Brain microvascular endothelial cell (primary cell): ENCODE data around the gene RRM2.
A peak's percentile ranks its signal among the peaks of the same experiment; 100 is the strongest.

Source experiments
- DNase-seq: peaks from one replicate; pipeline ENCODE4 v3.0.0-alpha.2; 2020
- H3K27ac ChIP-seq: fragments of 250-450 bp; sonication (Bioruptor Pico); 2 replicates; pipeline ENCODE4 v1.5.1; 2020; ENCODE audit warnings: mild to moderate bottlenecking, moderate library complexity
- H3K27me3 ChIP-seq: fragments of 250-450 bp; sonication (Bioruptor Pico); replicated peaks from 2 replicates; pipeline ENCODE4 v1.5.1; 2020; ENCODE audit warnings: mild to moderate bottlenecking
- H3K36me3 ChIP-seq: fragments of 250-450 bp; sonication (Bioruptor Pico); replicated peaks from 2 replicates; pipeline ENCODE4 v1.5.1; 2020; ENCODE audit warnings: mild to moderate bottlenecking
- H3K4me3 ChIP-seq: 2 replicates; pipeline ENCODE4 v1.5.1; 2011; ENCODE audit warnings: low read depth, mild to moderate bottlenecking, control low read depth, low read length, moderate library complexity
- in situ Hi-C: cut with HindIII; loops from 2 replicates; pipeline ENCODE4 v1.10.0; 2017; ENCODE audit warnings: low sequenced_read_pairs, low pct_ligation_motif_present
- TF ChIP-seq, protein P1 (sequence below): IDR thresholded peaks from 2 replicates; pipeline ENCODE4 v1.5.1; 2011; ENCODE audit warnings: low read depth, mild to moderate bottlenecking, moderate library complexity, low read length, control low read depth, inconsistent platforms; ENCODE audit errors: missing control alignments

The RRM2 gene

DNA sequence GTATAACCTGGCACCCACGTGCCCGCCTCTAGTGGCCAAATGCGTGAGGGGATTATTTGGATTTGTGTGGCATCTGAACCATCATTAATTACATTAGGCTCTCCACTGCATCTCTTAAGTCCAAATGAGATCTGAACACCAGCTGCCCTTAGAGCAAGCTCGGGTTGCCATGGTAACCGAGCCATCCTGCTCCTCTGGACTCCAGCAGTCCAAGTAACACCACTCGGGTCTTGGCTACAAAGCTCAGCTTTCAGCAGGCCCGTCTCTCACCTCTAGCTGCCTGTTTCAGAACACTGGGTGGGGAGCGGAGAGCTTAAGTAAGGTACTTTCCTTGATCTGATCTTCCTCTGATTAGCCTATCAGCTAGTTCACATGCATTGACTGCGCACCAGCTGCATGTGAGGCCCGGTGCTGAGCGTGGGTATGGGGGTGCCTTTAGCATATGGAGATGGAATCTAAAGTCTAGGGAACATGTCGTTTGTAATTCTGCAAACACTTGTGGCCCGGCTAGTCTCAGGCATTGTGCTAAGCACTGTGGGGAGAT, 28.2 kb upstream of the RRM2 start:
- peaks cover 25% of the 10 kb centered on the region for H3K27me3 ChIP-seq

DNA sequence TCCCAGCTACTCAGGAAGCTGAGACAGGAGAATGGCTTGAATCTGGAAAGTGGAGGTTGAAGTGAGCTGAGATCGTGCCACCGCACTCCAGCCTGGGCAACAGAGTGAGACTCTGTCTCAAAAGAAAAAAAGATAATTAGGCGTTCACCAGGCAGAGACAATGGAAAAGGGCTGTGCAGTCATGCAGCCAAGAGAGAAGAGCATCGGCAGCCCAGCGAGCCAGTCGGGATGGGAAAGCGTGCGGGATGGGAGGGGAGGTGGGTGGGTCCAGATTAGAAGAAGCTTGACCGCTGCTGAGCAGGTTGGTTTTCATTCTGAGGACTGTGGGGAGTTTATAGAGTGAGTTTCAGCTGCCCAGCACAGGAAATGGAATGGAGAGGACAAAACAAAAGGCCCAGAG, 27.4 kb upstream of the RRM2 start:
- in situ Hi-C loops: no loop called here
- TF ChIP-seq, protein P1, sequence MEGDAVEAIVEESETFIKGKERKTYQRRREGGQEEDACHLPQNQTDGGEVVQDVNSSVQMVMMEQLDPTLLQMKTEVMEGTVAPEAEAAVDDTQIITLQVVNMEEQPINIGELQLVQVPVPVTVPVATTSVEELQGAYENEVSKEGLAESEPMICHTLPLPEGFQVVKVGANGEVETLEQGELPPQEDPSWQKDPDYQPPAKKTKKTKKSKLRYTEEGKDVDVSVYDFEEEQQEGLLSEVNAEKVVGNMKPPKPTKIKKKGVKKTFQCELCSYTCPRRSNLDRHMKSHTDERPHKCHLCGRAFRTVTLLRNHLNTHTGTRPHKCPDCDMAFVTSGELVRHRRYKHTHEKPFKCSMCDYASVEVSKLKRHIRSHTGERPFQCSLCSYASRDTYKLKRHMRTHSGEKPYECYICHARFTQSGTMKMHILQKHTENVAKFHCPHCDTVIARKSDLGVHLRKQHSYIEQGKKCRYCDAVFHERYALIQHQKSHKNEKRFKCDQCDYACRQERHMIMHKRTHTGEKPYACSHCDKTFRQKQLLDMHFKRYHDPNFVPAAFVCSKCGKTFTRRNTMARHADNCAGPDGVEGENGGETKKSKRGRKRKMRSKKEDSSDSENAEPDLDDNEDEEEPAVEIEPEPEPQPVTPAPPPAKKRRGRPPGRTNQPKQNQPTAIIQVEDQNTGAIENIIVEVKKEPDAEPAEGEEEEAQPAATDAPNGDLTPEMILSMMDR: no peak
- no peak overlapping the region for H3K27ac ChIP-seq
- H3K4me3 ChIP-seq: no peak overlapping the region
- peaks cover 17% of the 10 kb centered on the region for H3K27me3 ChIP-seq
- DNase-seq: no peak
- no peaks in the 10 kb centered on the region for H3K36me3 ChIP-seq

More for the DNA sequence above, 28.2 kb upstream of the RRM2 start:
- TF ChIP-seq, protein P1: no peak
- no peaks in the 10 kb centered on the region for H3K36me3 ChIP-seq
- DNase-seq: no peak
- in situ Hi-C loops: no loop called here
- no peak overlapping the region for H3K27ac ChIP-seq
- no peak overlapping the region for H3K4me3 ChIP-seq

DNA sequence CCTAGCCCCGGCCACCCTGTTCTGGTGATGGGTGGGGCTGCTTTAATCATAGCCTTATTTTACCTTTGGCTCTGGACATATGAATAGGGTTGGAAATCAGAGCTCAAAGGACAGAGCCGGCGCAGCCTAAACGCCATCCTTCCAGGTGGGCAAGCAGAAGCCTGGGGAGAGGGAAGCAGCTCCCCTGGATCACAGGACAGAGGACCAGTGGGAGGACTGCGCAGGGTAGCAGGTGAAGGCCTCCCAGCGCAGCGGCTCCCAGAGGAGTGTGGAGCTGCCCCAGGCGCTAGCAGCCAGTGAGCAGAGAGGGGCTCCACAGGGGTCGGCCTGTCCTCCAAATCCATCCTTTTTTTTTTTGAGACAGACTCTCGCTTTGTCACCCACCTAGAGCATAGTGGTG, 25.9 kb upstream of the RRM2 start:
- Histone ChIP-seq H3K27ac (no peak overlapping the region), H3K36me3 (no peaks in the 10 kb centered on the region), H3K27me3 (peaks cover 7% of the 10 kb centered on the region), H3K4me3 (no peak overlapping the region)
- in situ Hi-C loops: no loop called here
- TF ChIP-seq, protein P1: no peak
- DNase-seq: no peak

DNA sequence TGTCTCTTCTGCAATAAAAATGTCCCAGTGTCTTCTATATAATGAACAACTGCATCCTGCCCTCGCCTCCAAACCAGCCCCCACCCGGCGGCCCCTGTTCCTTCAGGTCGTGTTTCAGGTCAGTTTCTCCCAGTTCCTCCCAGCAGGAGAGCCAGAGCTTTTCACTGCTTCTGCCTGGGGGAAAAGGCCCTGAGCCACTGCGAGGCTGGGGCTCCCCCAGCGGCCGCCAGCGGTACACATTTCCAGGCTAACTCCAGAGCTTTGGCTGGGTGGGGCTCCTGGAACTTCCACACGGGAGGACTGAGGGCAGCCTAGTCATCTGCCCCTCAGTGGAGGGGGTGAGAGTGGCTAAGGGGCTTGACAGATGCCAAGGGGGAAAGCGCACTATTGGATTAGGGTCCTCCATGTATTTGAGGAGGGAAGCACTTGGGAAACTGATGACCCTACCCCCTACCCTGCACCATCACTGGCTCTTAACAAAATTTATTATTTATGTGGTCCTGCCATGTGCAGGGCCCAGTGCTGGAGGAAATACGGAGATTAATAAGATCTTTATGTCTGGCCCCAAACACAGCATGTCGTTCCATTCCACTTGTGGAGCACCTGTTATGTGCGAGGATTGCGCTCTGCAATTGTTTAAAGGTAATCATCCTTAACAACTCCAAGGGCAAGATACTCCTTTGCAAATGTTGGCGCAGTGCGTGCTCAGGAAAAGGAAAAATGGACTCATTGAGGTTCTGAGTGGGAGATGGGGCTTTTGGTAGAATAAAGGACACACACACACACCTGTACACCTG, 25.0 kb upstream of the RRM2 start:
- in situ Hi-C loops: no loop called here
- peaks cover 2% of the 10 kb centered on the region for H3K27me3 ChIP-seq
- peak; percentile 51 for DNase-seq

DNA sequence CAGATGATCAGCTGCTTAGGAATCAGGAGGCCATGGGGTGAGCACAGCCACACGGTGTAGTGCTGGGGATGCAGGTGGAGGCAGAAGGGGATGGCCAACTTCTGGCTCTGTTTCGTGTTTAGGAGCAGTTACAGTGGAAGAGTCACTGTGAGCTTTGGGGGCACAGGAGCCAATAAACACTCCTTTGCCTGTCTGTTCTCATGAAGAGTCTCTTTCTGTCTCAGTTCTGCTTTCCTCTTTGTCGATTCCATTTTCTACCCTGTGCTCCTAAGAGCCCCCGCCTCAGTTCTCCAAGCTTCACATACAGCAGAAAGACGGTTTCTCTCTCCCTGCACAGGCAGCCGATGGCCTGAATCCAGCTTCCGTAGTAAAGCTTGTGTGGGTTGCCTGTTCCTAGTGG, 21.0 kb upstream of the RRM2 start:
- H3K4me3 ChIP-seq: no peak overlapping the region
- in situ Hi-C loops: loop anchor here (25.0 kb wide), 1 partner anchor 336 kb away; the partner anchor contains the start of gene ODC1
- no peak for DNase-seq
- H3K27ac ChIP-seq: no peak overlapping the region
- H3K27me3 ChIP-seq: no peaks in the 10 kb centered on the region
- no peaks in the 10 kb centered on the region for H3K36me3 ChIP-seq
- TF ChIP-seq, protein P1: no peak

More for the DNA sequence above, 25.0 kb upstream of the RRM2 start:
- no peaks in the 10 kb centered on the region for H3K36me3 ChIP-seq
- H3K27ac ChIP-seq: no peak overlapping the region
- TF ChIP-seq, protein P1: peak; percentile 99
- no peak overlapping the region for H3K4me3 ChIP-seq
